Neural progenitor cell (in vitro differentiated cells): ENCODE measurements around the gene IRX3. TPM values are rescaled to one million over a fixed set of nuclear protein-coding genes. Genes with fewer than 3 reads are reported as not detected.
A peak's percentile ranks its signal among the peaks of the same experiment; 100 is the strongest.

Source experiments
- DNase-seq: peaks from one replicate; pipeline ENCODE4 v3.0.0-alpha.2; 2016; ENCODE audit warnings: low spot score
- H2AFZ ChIP-seq: fragments of 200-600 bp; sonication (generic); replicated peaks from 2 replicates; pipeline ENCODE4 v1.6.1; 2016; ENCODE audit warnings: antibody characterized with exemption
- H3F3A ChIP-seq: fragments of 200-600 bp; sonication (generic); 2 replicates; pipeline ENCODE4 v1.6.1; 2016; ENCODE audit warnings: antibody characterized with exemption, low read depth
- H3K27ac ChIP-seq: fragments of 200-600 bp; sonication (generic); 2 replicates; pipeline ENCODE4 v1.5.1; 2016; ENCODE audit warnings: mild to moderate bottlenecking
- H3K27me3 ChIP-seq: fragments of 200-600 bp; sonication (generic); 2 replicates; pipeline ENCODE4 v1.6.1; 2016; ENCODE audit warnings: mild to moderate bottlenecking, moderate library complexity
- H3K36me3 ChIP-seq: fragments of 200-600 bp; sonication (generic); 2 replicates; pipeline ENCODE4 v1.5.1; 2016
- H3K4me1 ChIP-seq: fragments of 200-600 bp; sonication (generic); 2 replicates; pipeline ENCODE4 v1.6.1; 2016; ENCODE audit warnings: mixed run types
- H3K4me2 ChIP-seq: fragments of 200-600 bp; sonication (generic); 2 replicates; pipeline ENCODE4 v1.6.1; 2016
- H3K4me3 ChIP-seq: fragments of 200-600 bp; sonication (generic); 2 replicates; pipeline ENCODE4 v1.5.1; 2016
- H3K79me2 ChIP-seq: fragments of 200-600 bp; sonication (generic); 2 replicates; pipeline ENCODE4 v1.6.1; 2016; ENCODE audit warnings: low read depth
- H3K9ac ChIP-seq: fragments of 200-600 bp; sonication (generic); 2 replicates; pipeline ENCODE4 v1.6.1; 2016
- H3K9me3 ChIP-seq: fragments of 200-600 bp; sonication (generic); 2 replicates; pipeline ENCODE4 v1.5.1; 2016; ENCODE audit warnings: low read depth
- H4K20me1 ChIP-seq: fragments of 200-600 bp; sonication (generic); 2 replicates; pipeline ENCODE4 v1.6.1; 2016; ENCODE audit warnings: low read depth
- H3K27ac Mint-ChIP-seq: 3 replicates; pipeline ENCODE4 v1.8.0; 2021; ENCODE audit warnings: mixed read lengths
- H3K27me3 Mint-ChIP-seq: 2 replicates; pipeline ENCODE4 v1.8.0; 2022; ENCODE audit warnings: low read depth, mild to moderate bottlenecking, inconsistent platforms, moderate library complexity, mixed read lengths; ENCODE audit not compliant: insufficient read depth
- H3K36me3 Mint-ChIP-seq: 3 replicates; pipeline ENCODE4 v1.8.0; 2021; ENCODE audit warnings: mixed read lengths
- H3K4me1 Mint-ChIP-seq: 3 replicates; pipeline ENCODE4 v1.8.0; 2021; ENCODE audit warnings: mixed read lengths
- H3K4me3 Mint-ChIP-seq: 3 replicates; pipeline ENCODE4 v1.8.0; 2021; ENCODE audit warnings: mild to moderate bottlenecking, moderate library complexity, mixed read lengths
- H3K9me3 Mint-ChIP-seq: 3 replicates; pipeline ENCODE4 v1.8.0; 2020; ENCODE audit warnings: mixed read lengths
- EZH2 ChIP-seq: fragments of 200-600 bp; sonication (generic); IDR thresholded peaks from 2 replicates; pipeline ENCODE4 v1.6.1; 2017; ENCODE audit warnings: antibody characterized with exemption, mild to moderate bottlenecking, moderate library complexity
- EZH2phosphoT487 ChIP-seq: fragments of 200-600 bp; sonication (generic); IDR thresholded peaks from 2 replicates; pipeline ENCODE4 v1.6.1; 2017; ENCODE audit warnings: antibody characterized with exemption
- total RNA-seq: library from RNA; depleted of rRNA; stranded (reverse); fragments of >200 nt; gene quantifications from 2 replicates; pipeline ENCODE4 v1.2.3, GENCODE V29; 2015; ENCODE audit warnings: low replicate concordance
- TF ChIP-seq, protein P1 (sequence below): fragments of 200-600 bp; sonication (generic); IDR thresholded peaks from 2 replicates; pipeline ENCODE4 v1.5.1; 2017; ENCODE audit warnings: antibody characterized with exemption, mild to moderate bottlenecking

Gene IRX3
- total RNA-seq, 1 donor from 2014 or later = 9.1 TPM

GRCh38 chr16:54275956-54276355, 10.6 kb downstream of the IRX3 start:
- H3K4me1 ChIP-seq = peaks cover 9% of the 10 kb centered on the region
- no peaks in the 10 kb centered on the region for H3F3A ChIP-seq
- no peak overlapping the region for H3K9ac ChIP-seq
- no peaks in the 10 kb centered on the region for H3K36me3 ChIP-seq
- no peak for TF ChIP-seq EZH2phosphoT487
- no peak overlapping the region for H3K4me2 ChIP-seq
- H3K79me2 ChIP-seq = no peaks in the 10 kb centered on the region
- Mint-ChIP-seq H3K27ac (peak overlapping the region; percentile 69), H3K27me3 (peaks cover 26% of the 10 kb centered on the region), H3K4me3 (no peak overlapping the region), H3K9me3 (no peaks in the 10 kb centered on the region), H3K36me3 (peaks cover 2% of the 10 kb centered on the region), H3K4me1 (peaks cover 38% of the 10 kb centered on the region)
- H4K20me1 ChIP-seq = peaks cover 4% of the 10 kb centered on the region
- DNase-seq = no peak
- no peak overlapping the region for H3K4me3 ChIP-seq
- H3K27me3 ChIP-seq = peaks cover 27% of the 10 kb centered on the region
- H3K9me3 ChIP-seq = no peaks in the 10 kb centered on the region
- no peak overlapping the region for H2AFZ ChIP-seq
- H3K27ac ChIP-seq = no peak overlapping the region

GRCh38 chr16:54273566-54273965, 13.0 kb downstream of the IRX3 start:
- no peaks in the 10 kb centered on the region for H3K9me3 Mint-ChIP-seq
- H3K36me3 Mint-ChIP-seq = peaks cover 2% of the 10 kb centered on the region
- Histone ChIP-seq H3K36me3 (no peaks in the 10 kb centered on the region), H3F3A (no peaks in the 10 kb centered on the region), H3K4me1 (peaks cover 9% of the 10 kb centered on the region), H4K20me1 (peaks cover 4% of the 10 kb centered on the region), H2AFZ (no peak overlapping the region), H3K4me3 (no peak overlapping the region), H3K4me2 (no peak overlapping the region), H3K9ac (no peak overlapping the region), H3K27me3 (peaks cover 3% of the 10 kb centered on the region), H3K9me3 (no peaks in the 10 kb centered on the region), H3K27ac (no peak overlapping the region), H3K79me2 (no peaks in the 10 kb centered on the region)
- no peak overlapping the region for H3K27ac Mint-ChIP-seq
- H3K4me1 Mint-ChIP-seq = peaks cover 26% of the 10 kb centered on the region
- peaks cover 10% of the 10 kb centered on the region for H3K27me3 Mint-ChIP-seq
- TF ChIP-seq, protein P1, sequence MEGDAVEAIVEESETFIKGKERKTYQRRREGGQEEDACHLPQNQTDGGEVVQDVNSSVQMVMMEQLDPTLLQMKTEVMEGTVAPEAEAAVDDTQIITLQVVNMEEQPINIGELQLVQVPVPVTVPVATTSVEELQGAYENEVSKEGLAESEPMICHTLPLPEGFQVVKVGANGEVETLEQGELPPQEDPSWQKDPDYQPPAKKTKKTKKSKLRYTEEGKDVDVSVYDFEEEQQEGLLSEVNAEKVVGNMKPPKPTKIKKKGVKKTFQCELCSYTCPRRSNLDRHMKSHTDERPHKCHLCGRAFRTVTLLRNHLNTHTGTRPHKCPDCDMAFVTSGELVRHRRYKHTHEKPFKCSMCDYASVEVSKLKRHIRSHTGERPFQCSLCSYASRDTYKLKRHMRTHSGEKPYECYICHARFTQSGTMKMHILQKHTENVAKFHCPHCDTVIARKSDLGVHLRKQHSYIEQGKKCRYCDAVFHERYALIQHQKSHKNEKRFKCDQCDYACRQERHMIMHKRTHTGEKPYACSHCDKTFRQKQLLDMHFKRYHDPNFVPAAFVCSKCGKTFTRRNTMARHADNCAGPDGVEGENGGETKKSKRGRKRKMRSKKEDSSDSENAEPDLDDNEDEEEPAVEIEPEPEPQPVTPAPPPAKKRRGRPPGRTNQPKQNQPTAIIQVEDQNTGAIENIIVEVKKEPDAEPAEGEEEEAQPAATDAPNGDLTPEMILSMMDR = no peak
- TF ChIP-seq EZH2phosphoT487 = no peak
- no peak overlapping the region for H3K4me3 Mint-ChIP-seq
- no peak for DNase-seq

DNA sequence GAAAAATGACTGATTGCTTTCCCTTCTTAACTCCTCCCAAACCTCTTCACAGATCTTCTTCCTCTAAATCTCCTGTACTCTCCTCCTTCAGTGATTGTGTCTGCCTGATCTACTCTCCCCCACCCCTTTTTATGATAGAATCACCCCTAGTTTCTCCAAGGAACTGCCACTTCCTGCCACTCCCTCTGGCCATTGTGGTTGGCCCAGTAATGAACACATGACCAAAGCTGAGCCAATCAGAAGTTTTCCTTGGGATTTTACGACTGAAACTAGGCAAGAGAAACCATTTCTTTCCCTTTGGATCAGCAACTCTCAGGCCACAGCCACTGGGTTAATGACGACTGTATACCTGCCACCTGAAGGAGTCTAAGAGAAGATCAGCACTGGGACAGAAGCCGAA, 15.9 kb downstream of the IRX3 start:
- H3K4me1 ChIP-seq = no peaks in the 10 kb centered on the region
- no peak overlapping the region for H3K27ac Mint-ChIP-seq
- H3K4me1 Mint-ChIP-seq = peaks cover 11% of the 10 kb centered on the region
- H3K36me3 Mint-ChIP-seq = peaks cover 2% of the 10 kb centered on the region
- H3K4me3 ChIP-seq = no peak overlapping the region
- DNase-seq = no peak
- no peaks in the 10 kb centered on the region for H3K36me3 ChIP-seq
- no peaks in the 10 kb centered on the region for H3K9me3 Mint-ChIP-seq
- peaks cover 7% of the 10 kb centered on the region for H3K27me3 Mint-ChIP-seq
- no peak overlapping the region for H2AFZ ChIP-seq
- no peaks in the 10 kb centered on the region for H3K79me2 ChIP-seq
- no peaks in the 10 kb centered on the region for H3K9me3 ChIP-seq
- TF ChIP-seq EZH2phosphoT487 (no peak), EZH2 (no peak)
- TF ChIP-seq, protein P1 = no peak
- H3K27ac ChIP-seq = no peak overlapping the region
- no peak overlapping the region for H3K4me2 ChIP-seq
- no peak overlapping the region for H3K4me3 Mint-ChIP-seq
- no peaks in the 10 kb centered on the region for H4K20me1 ChIP-seq
- H3F3A ChIP-seq = no peaks in the 10 kb centered on the region
- H3K27me3 ChIP-seq = no peaks in the 10 kb centered on the region
- no peak overlapping the region for H3K9ac ChIP-seq

DNA sequence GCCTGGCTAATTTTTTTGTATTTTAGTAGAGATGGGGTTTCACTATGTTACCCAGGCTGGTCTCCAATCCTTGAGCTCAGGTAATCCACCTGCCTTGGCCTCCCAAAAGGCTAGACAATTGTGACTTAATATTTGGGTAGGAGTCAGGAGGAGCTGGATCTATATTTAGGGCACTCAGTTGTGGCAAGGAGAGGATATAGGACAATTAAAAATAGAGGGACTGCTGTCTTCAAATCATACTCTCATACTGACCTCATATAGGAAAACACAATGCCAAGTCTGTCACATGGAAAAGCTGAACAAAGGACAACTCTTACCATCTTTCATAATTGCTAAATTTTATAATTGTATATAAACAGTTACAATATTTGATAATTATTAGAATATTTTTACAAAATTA, 17.1 kb downstream of the IRX3 start:
- Histone ChIP-seq H4K20me1 (no peaks in the 10 kb centered on the region), H3K79me2 (no peaks in the 10 kb centered on the region), H3K4me3 (no peak overlapping the region), H3K36me3 (no peaks in the 10 kb centered on the region), H3K9me3 (no peaks in the 10 kb centered on the region), H3K9ac (no peak overlapping the region), H2AFZ (no peak overlapping the region), H3K4me2 (no peak overlapping the region), H3K4me1 (no peaks in the 10 kb centered on the region), H3K27me3 (no peaks in the 10 kb centered on the region), H3F3A (no peaks in the 10 kb centered on the region), H3K27ac (no peak overlapping the region)
- no peak overlapping the region for H3K27ac Mint-ChIP-seq
- H3K27me3 Mint-ChIP-seq = peaks cover 3% of the 10 kb centered on the region
- no peak for TF ChIP-seq EZH2
- no peak for TF ChIP-seq EZH2phosphoT487
- TF ChIP-seq, protein P1 = no peak
- H3K4me3 Mint-ChIP-seq = no peak overlapping the region
- peaks cover 11% of the 10 kb centered on the region for H3K4me1 Mint-ChIP-seq
- peaks cover 2% of the 10 kb centered on the region for H3K36me3 Mint-ChIP-seq
- H3K9me3 Mint-ChIP-seq = no peaks in the 10 kb centered on the region
- DNase-seq = no peak
